Measurements from ENCODE around the gene MOB3A. TPM values are rescaled to one million over a fixed set of nuclear protein-coding genes. Genes with fewer than 3 reads are reported as not detected.

Gene MOB3A
- total RNA-seq, 1 donor from 2014 or later = 45.5 TPM

DNA sequence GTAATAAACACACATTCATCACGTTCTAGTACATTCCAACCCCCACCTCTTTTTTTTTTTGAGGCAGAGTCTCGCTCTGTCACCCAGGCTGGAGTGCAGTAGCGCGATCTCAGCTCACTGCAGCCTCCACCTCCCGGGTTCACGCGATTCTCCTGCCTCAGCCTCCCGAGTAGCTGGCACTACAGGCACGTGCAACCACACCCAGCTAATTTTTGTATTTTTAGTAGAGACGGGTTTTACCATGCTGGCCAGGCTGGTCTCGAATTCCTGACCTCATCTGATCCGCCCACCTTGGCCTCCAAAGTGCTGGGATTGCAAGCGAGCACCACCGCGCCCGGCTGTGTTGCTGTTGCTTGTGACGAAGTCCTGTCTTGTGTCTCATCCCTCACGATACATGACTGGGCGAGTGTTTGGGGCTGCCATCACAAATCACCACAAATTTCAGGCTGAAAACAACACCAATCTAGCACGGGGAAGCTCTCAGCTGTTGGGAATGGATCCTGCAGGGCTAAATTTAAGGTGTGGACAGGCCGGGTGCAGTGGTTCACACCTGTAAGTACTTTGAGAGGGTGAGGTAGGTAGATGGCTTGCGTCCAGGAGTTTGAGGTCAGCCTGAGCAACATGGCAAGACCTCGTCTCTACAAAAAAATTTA is 15.7 kb downstream of the MOB3A start:
- Mint-ChIP-seq H3K36me3 (ENCODE audit: low read depth) (peaks cover 19% of the 10 kb centered on the region), H3K4me1 (ENCODE audit: low read depth) (peaks cover 5% of the 10 kb centered on the region), H3K4me3 (ENCODE audit: unreplicated experiment) (no peak overlapping the region), H3K27ac (ENCODE audit: unreplicated experiment) (no peak overlapping the region), H3K9me3 (ENCODE audit: low read depth) (no peaks in the 10 kb centered on the region), H3K27me3 (ENCODE audit: low read depth) (no peaks in the 10 kb centered on the region)
- DNase-seq (ENCODE audit: low spot score) = no peak
- TF ChIP-seq, protein P1, sequence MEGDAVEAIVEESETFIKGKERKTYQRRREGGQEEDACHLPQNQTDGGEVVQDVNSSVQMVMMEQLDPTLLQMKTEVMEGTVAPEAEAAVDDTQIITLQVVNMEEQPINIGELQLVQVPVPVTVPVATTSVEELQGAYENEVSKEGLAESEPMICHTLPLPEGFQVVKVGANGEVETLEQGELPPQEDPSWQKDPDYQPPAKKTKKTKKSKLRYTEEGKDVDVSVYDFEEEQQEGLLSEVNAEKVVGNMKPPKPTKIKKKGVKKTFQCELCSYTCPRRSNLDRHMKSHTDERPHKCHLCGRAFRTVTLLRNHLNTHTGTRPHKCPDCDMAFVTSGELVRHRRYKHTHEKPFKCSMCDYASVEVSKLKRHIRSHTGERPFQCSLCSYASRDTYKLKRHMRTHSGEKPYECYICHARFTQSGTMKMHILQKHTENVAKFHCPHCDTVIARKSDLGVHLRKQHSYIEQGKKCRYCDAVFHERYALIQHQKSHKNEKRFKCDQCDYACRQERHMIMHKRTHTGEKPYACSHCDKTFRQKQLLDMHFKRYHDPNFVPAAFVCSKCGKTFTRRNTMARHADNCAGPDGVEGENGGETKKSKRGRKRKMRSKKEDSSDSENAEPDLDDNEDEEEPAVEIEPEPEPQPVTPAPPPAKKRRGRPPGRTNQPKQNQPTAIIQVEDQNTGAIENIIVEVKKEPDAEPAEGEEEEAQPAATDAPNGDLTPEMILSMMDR (IDR thresholded peaks at IDR 0.05) = no peak

DNA sequence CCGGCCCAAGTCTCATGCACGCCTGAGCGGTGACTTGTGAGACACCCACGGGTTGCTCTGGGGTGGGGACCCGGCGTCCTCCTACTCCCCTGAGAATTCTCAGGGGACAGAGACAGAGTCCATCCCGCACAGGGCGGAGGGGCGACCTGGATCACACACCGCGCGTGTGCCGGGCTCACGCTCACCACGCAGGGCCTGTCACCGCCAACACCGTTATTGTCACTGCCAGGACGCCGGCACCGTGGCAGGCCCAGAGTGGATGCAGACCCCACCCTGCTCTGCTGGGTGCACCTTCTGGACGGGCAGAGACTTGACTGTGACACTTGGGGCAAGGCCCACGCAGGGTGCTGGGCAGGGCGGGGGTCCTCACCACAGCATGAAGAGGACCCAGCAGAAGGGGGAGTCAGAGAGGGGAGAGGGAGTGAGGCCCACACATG is 16.2 kb downstream of the MOB3A start:
- Mint-ChIP-seq H3K9me3 (ENCODE audit: low read depth) (no peaks in the 10 kb centered on the region), H3K4me1 (ENCODE audit: low read depth) (no peaks in the 10 kb centered on the region), H3K4me3 (ENCODE audit: unreplicated experiment) (no peak overlapping the region), H3K36me3 (ENCODE audit: low read depth) (peaks cover 16% of the 10 kb centered on the region), H3K27me3 (ENCODE audit: low read depth) (no peaks in the 10 kb centered on the region), H3K27ac (ENCODE audit: unreplicated experiment) (no peak overlapping the region)
- DNase-seq (ENCODE audit: low spot score) = no peak
- TF ChIP-seq, protein P1 (IDR thresholded peaks at IDR 0.05) = no peak

DNA sequence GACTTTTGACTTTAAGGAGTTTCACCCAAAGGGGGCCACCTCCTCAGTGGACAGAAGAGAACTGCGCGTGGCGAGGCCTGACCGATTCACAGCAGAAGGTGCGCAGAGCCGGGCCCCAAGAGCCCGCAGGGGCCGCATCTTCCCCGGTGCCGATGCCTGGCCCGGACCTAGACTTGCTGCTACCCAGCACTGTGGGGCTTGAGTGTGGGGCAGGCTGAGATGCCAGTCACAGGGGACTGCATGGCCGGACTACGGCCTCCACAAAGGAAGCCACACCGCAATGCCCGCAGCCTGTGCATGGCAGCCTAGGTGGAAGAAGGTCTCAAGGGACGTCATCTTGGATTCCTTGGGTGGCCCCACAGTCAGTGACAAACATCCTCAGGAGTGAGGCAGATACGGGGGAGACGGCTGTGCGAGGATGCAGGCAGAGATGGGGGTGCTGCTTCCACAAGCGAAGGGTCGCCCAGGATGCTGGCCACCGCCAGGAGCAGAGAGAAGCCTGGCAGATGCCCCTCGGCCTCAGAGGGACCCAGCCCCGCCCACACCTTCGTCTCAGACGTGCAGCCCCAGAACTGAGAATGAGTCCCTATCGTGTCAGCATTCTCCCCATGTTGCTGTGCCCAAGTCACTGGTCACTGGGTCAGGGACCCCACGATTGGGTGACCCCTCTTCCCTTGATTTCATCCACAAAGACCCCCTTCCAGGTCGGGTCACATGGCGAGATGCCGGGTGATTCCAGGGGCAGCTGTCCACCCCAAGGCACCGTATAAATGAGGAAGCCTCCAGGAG is 16.9 kb downstream of the MOB3A start:
- no peak overlapping the region for H3K27ac Mint-ChIP-seq (ENCODE audit: unreplicated experiment)
- H3K4me3 Mint-ChIP-seq (ENCODE audit: unreplicated experiment) = no peak overlapping the region
- no peaks in the 10 kb centered on the region for H3K9me3 Mint-ChIP-seq (ENCODE audit: low read depth)
- H3K36me3 Mint-ChIP-seq (ENCODE audit: low read depth) = peaks cover 17% of the 10 kb centered on the region
- H3K4me1 Mint-ChIP-seq (ENCODE audit: low read depth) = no peaks in the 10 kb centered on the region
- H3K27me3 Mint-ChIP-seq (ENCODE audit: low read depth) = no peaks in the 10 kb centered on the region
- TF ChIP-seq, protein P1 (IDR thresholded peaks at IDR 0.05) = no peak
- DNase-seq (ENCODE audit: low spot score) = no peak

DNA sequence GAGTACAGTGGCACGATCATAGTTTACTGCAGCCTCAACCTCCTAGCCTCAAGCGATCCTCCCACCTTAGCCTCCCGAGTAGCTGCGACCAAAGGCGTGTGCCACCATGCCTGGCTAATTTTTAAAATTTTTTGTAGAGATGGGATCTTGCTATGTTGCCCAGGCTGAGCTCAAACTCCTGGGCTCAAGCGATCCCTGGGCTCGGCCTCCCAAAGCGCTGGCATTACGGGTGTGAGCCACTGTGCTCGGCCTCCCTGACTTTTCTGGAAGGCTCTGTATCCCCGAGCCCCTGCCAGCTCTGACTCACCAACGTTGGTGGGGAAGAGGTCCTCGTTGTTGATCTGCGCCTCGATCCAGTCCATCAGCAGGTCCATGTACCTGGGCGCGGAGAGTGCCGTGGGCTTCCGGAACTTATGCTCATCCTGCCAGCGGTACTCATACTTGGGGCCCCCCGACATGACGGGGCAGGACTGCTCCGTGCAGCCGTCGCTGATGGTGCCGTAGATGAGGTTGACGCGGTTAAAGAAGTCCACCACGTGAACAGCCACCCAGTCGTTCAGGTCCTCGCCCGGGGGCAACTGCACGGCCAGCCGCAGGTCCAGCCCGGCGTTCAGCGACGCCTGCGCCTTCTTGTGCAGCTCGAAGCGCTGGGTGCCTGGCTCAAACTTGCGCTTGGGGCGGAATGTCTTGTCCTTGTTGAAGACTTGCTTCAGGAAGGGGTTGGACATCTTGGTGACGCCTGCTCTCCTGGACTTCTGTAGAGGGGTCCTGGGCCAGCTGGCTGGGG is 18.1 kb downstream of the MOB3A start:
- no peaks in the 10 kb centered on the region for H3K27me3 Mint-ChIP-seq (ENCODE audit: low read depth)
- no peaks in the 10 kb centered on the region for H3K4me1 Mint-ChIP-seq (ENCODE audit: low read depth)
- H3K9me3 Mint-ChIP-seq (ENCODE audit: low read depth) = no peaks in the 10 kb centered on the region

More for the DNA sequence above, 18.1 kb downstream of the MOB3A start:
- Mint-ChIP-seq H3K27ac (ENCODE audit: unreplicated experiment) (no peak overlapping the region), H3K4me3 (ENCODE audit: unreplicated experiment) (no peak overlapping the region), H3K36me3 (ENCODE audit: low read depth) (peaks cover 20% of the 10 kb centered on the region)
- TF ChIP-seq, protein P1 (IDR thresholded peaks at IDR 0.05) = no peak
- DNase-seq (ENCODE audit: low spot score) = no peak
